Measurements from ENCODE around the gene DGKH.
A peak's percentile ranks its signal among the peaks of the same experiment; 100 is the strongest.
"Not testable (repeated sequence)": the region's sequence is repeated elsewhere in the genome, so short reads cannot be mapped to it uniquely, and the experiment has no call there.

Gene DGKH

GRCh38 chr13:42071672-42072419 lies 23.4 kb downstream of the DGKH start:
- DNase-seq, result no peak

GRCh38 chr13:42073683-42074082 lies 25.2 kb downstream of the DGKH start:
- no peak for DNase-seq

- no peak for DNase-seq
Measured at GRCh38 chr13:42075517-42075916, 27.1 kb downstream of the DGKH start.

- DNase-seq, result no peak
Measured at GRCh38 chr13:42076309-42076713, 27.9 kb downstream of the DGKH start.

GRCh38 chr13:42078128-42078808 lies 29.8 kb downstream of the DGKH start:
- DNase-seq, result no peak

- no peak for DNase-seq
Measured at GRCh38 chr13:42083138-42083770, 34.8 kb downstream of the DGKH start.

- DNase-seq, result no peak
Measured at GRCh38 chr13:42084722-42085121, 36.3 kb downstream of the DGKH start.

- DNase-seq, result no peak
Measured at GRCh38 chr13:42086582-42086981, 38.1 kb downstream of the DGKH start.

GRCh38 chr13:42094516-42095040 lies 46.1 kb downstream of the DGKH start:
- no peak for DNase-seq

- DNase-seq, result not testable (repeated sequence)
Measured at GRCh38 chr13:42096222-42096621, 47.8 kb downstream of the DGKH start.

- DNase-seq, result no peak
Measured at GRCh38 chr13:42099962-42100675, 51.7 kb downstream of the DGKH start.

GRCh38 chr13:42100960-42101359 lies 52.5 kb downstream of the DGKH start:
- DNase-seq, result no peak

- peak; percentile 43 for DNase-seq
Measured at GRCh38 chr13:42101821-42102585, 53.6 kb downstream of the DGKH start.

GRCh38 chr13:42102961-42103865 lies 54.8 kb downstream of the DGKH start:
- no peak for DNase-seq

GRCh38 chr13:42106998-42107397 lies 58.5 kb downstream of the DGKH start:
- DNase-seq, result no peak

GRCh38 chr13:42107421-42107820 lies 59.0 kb downstream of the DGKH start:
- no peak for DNase-seq

GRCh38 chr13:42108217-42108616 lies 59.8 kb downstream of the DGKH start:
- DNase-seq, result no peak

GRCh38 chr13:42109957-42110356 lies 61.5 kb downstream of the DGKH start:
- no peak for DNase-seq

- DNase-seq, result peak; percentile 38
Measured at GRCh38 chr13:42110410-42111155, 62.1 kb downstream of the DGKH start.

- DNase-seq, result no peak
Measured at GRCh38 chr13:42112864-42113263, 64.4 kb downstream of the DGKH start.
